Gastrocnemius medialis (tissue), 4 donors: ENCODE results near the gene AKIRIN2. TPM values are rescaled to one million over a fixed set of nuclear protein-coding genes. Genes with fewer than 3 reads are reported as not detected.

Experiments
- ATAC-seq, 2 donors: fragments of 150-250 bp; one replicate each; pipeline ENCODE4 v1.9.1; 2016
- DNase-seq, 2 donors: peaks; one replicate each; pipeline ENCODE4 v3.0.0-alpha.2; 2019
- H3K27ac ChIP-seq, 4 donors: fragments of 200-600 bp; sonication (generic); 1 replicate in 1 of 4; 2 replicates in 3 of 4; pipeline ENCODE4 v1.5.1; 2016 to 2018; ENCODE audit warnings: mild to moderate bottlenecking in 2 of 4, moderate library complexity in 1 of 4
- H3K27me3 ChIP-seq, 3 donors: fragments of 200-600 bp; sonication (generic) in 2 of 3; 1 replicate in 1 of 3; 2 replicates in 2 of 3; pipeline versions ENCODE4 v1.5.1 to v1.6.0; 2016 to 2019; ENCODE audit warnings: mild to moderate bottlenecking in 1 of 3, moderate library complexity in 1 of 3
- H3K36me3 ChIP-seq, 2 donors: fragments of 200-600 bp; sonication (generic) in 1 of 2; one replicate each; pipeline ENCODE4 v1.5.1; 2017 to 2018
- H3K4me1 ChIP-seq, 2 donors: fragments of 200-600 bp; sonication (generic) in 1 of 2; one replicate each; pipeline ENCODE4 v1.5.1; 2016 to 2017; ENCODE audit warnings: mild to moderate bottlenecking in 2 of 2
- H3K4me3 ChIP-seq, 4 donors: fragments of 200-600 bp; sonication (generic) in 3 of 4; 1 replicate in 1 of 4; 2 replicates in 3 of 4; pipeline ENCODE4 v1.5.1; 2016 to 2019; ENCODE audit warnings: mild to moderate bottlenecking in 2 of 4
- H3K9me3 ChIP-seq, 3 donors: fragments of 200-600 bp; sonication (generic) in 2 of 3; 1 replicate in 1 of 3; 2 replicates in 2 of 3; pipeline ENCODE4 v1.5.1; 2016 to 2019
- POLR2A ChIP-seq, 2 donors: fragments of 450-650 bp; IDR thresholded peaks; one replicate each; pipeline ENCODE4 v1.6.1; 2017; ENCODE audit warnings: antibody characterized with exemption in 2 of 2, mild to moderate bottlenecking in 2 of 2, moderate library complexity in 2 of 2
- in situ Hi-C, 4 donors: fragments of 200-750 bp; cut with MboI; loops; one replicate each; pipeline versions ENCODE4 v1.15.0 to v1.8.0; 2017; ENCODE audit warnings: low sequenced_read_pairs in 4 of 4
- intact Hi-C: fragments of 100-400 bp; cut with DNase I; formaldehyde crosslinking; loops from one replicate; pipeline ENCODE4 v1.15.1; 2023; ENCODE audit warnings: low total_unique reads
- total RNA-seq, 4 donors: library from RNA; depleted of rRNA; stranded (reverse); fragments of >200 nt; gene quantifications; one replicate each; pipeline versions ENCODE4 v1.1.0 to v1.2.3, GENCODE V29; 2016
- TF ChIP-seq, protein P1 (sequence below), 5 experiments: fragments of 450-650 bp in 3 of 5; fragments of 200-600 bp in 2 of 5; sonication (generic) in 2 of 5; IDR thresholded peaks in 4 of 5; conservative IDR thresholded peaks in 1 of 5; 1 replicate in 4 of 5; 2 replicates in 1 of 5; pipeline ENCODE4 v1.5.1; 2016 to 2019; ENCODE audit warnings: antibody characterized with exemption in 5 of 5, mild to moderate bottlenecking in 3 of 5, moderate library complexity in 3 of 5

The AKIRIN2 gene
- total RNA-seq, 4 donors from 2014 or later, result 25.6 to 44.5 (median 33.1) TPM

DNA sequence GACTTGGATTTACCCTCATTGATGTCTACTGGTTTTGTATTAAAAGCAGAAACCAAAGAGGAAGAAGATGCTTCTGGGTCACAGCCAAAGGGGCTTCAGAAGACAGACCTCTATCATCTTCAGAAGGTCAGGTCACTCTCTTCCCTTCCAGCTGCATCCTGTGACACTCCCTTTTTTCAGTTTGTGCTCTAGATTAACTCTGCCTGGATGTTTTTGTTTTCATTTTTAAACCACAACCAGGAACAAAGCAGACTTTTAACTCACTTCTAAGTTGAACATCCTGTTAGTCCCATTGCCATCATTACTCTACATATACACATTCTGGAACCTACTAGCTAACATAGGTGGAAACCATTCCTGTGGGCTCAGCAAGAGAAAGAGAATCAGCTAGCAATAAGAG, 45.2 kb downstream of the AKIRIN2 start:
- H3K36me3 ChIP-seq, result peaks cover 0 to 11% of the 10 kb centered on the region in 2 donors
- no peak overlapping the region for H3K4me3 ChIP-seq
- H3K27ac ChIP-seq, result no peak overlapping the region
- TF ChIP-seq, protein P1, sequence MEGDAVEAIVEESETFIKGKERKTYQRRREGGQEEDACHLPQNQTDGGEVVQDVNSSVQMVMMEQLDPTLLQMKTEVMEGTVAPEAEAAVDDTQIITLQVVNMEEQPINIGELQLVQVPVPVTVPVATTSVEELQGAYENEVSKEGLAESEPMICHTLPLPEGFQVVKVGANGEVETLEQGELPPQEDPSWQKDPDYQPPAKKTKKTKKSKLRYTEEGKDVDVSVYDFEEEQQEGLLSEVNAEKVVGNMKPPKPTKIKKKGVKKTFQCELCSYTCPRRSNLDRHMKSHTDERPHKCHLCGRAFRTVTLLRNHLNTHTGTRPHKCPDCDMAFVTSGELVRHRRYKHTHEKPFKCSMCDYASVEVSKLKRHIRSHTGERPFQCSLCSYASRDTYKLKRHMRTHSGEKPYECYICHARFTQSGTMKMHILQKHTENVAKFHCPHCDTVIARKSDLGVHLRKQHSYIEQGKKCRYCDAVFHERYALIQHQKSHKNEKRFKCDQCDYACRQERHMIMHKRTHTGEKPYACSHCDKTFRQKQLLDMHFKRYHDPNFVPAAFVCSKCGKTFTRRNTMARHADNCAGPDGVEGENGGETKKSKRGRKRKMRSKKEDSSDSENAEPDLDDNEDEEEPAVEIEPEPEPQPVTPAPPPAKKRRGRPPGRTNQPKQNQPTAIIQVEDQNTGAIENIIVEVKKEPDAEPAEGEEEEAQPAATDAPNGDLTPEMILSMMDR (IDR thresholded peaks at IDR 0.05 in 4 of 5, conservative IDR thresholded peaks at IDR 0.05 in 1 of 5), result no peak
- no peak for TF ChIP-seq POLR2A (IDR thresholded peaks at IDR 0.05)
- no peaks in the 10 kb centered on the region for H3K27me3 ChIP-seq
- DNase-seq (no peak), ATAC-seq (no peak)
- in situ Hi-C loops (no loop called here), intact Hi-C loops (no loop called here)
- peaks cover 28 to 29% of the 10 kb centered on the region in 2 donors for H3K4me1 ChIP-seq
- no peaks in the 10 kb centered on the region for H3K9me3 ChIP-seq

DNA sequence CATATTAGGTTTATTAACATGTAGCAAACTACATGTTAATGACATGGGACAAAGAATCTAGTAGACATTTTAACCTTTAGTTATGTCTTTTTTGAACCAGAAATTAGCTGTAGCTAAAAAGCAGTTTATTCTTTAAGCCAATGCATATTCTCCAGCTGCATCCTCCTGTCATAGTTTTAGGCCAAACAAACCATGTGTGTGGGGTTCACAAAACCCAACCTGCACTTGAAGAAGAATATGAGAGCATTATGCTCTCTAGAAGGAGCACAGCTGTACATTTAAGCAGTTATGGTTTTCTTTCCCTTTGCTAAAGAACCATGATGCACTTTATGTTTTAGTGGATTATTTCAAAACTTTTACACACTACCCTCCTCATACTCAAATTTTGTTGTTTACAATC, 46.2 kb downstream of the AKIRIN2 start:
- intact Hi-C loops, result no loop called here

DNA sequence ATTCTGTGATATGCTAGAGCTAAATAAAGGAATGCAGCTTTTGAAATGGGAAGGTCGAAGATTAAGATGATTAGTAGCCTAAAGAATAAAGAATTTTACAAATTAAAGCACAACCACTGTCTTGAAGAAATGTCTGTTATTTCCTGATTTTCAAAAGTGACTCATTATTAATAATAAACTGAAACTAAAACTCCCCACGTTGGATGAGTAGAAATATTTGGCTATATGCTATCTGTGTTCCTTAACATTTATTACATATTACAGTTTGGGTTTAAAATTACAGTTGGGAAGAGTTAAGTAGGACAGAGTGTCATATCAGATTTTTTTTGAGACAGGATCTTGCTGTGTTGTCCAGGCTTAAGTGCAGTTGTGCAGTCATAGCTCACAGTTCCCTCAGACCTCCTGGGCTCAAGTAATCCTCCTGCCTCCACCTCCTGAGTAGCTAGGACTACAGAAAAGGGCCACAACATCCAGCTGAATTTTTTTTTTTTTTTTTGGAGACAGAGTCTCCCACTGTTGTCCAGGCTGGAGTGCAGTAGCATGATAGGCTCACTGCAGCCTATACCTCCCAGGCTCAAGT, 47.1 kb downstream of the AKIRIN2 start:
- H3K4me3 ChIP-seq, result no peak overlapping the region
- no peaks in the 10 kb centered on the region for H3K27me3 ChIP-seq
- ATAC-seq, result no peak
- H3K4me1 ChIP-seq, result peaks cover 10 to 13% of the 10 kb centered on the region in 2 donors
- peaks cover 0 to 11% of the 10 kb centered on the region in 2 donors for H3K36me3 ChIP-seq
- DNase-seq, result no peak
- H3K9me3 ChIP-seq, result no peaks in the 10 kb centered on the region
- TF ChIP-seq, protein P1 (IDR thresholded peaks at IDR 0.05 in 4 of 5, conservative IDR thresholded peaks at IDR 0.05 in 1 of 5), result no peak
- TF ChIP-seq POLR2A (IDR thresholded peaks at IDR 0.05), result no peak
- in situ Hi-C loops (no loop called here), intact Hi-C loops (no loop called here)
- H3K27ac ChIP-seq, result no peak overlapping the region

More for the DNA sequence above, 46.2 kb downstream of the AKIRIN2 start:
- Histone ChIP-seq H3K4me1 (peaks cover 19 to 22% of the 10 kb centered on the region in 2 donors), H3K4me3 (no peak overlapping the region), H3K27ac (no peak overlapping the region), H3K9me3 (no peaks in the 10 kb centered on the region), H3K27me3 (no peaks in the 10 kb centered on the region), H3K36me3 (peaks cover 0 to 11% of the 10 kb centered on the region in 2 donors)
- no peak for ATAC-seq
- DNase-seq, result no peak
- TF ChIP-seq, protein P1 (IDR thresholded peaks at IDR 0.05 in 4 of 5, conservative IDR thresholded peaks at IDR 0.05 in 1 of 5), result no peak
- no peak for TF ChIP-seq POLR2A (IDR thresholded peaks at IDR 0.05)
- in situ Hi-C loops, result no loop called here

DNA sequence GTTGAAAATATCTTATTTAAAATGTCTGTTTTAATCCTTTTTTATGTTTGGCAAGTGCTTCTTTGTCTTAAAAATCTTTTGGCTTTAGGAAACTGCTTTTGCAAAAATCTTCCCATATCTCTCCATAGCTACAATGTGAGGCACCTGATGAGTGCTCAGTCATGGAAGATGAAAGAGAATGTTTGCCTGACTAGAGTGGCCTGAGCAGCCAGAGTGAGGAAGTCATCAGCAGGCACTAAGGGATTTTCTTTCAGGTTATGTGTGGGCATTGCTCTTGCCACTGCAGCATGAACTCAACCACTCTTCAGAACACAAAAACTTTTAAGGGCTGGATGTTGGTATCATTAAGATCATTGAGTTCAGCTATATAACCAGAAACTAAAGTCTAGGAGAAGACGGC, 47.9 kb downstream of the AKIRIN2 start:
- H3K4me1 ChIP-seq, result peaks cover 7 to 8% of the 10 kb centered on the region in 2 donors
- in situ Hi-C loops (no loop called here), intact Hi-C loops (no loop called here)
- H3K36me3 ChIP-seq, result peaks cover 0 to 17% of the 10 kb centered on the region in 2 donors
- no peak overlapping the region for H3K27ac ChIP-seq
- ATAC-seq (no peak), DNase-seq (no peak)
- no peaks in the 10 kb centered on the region for H3K9me3 ChIP-seq
- H3K4me3 ChIP-seq, result no peak overlapping the region
- H3K27me3 ChIP-seq, result no peaks in the 10 kb centered on the region
- TF ChIP-seq POLR2A (IDR thresholded peaks at IDR 0.05), result no peak
- TF ChIP-seq, protein P1 (IDR thresholded peaks at IDR 0.05 in 4 of 5, conservative IDR thresholded peaks at IDR 0.05 in 1 of 5), result no peak
